SK-N-MC (cell line): ENCODE data around the gene UGT1A9.

Experiments used
- EZH2 ChIP-seq: fragments of 200-600 bp; sonication (generic); IDR thresholded peaks from one replicate; pipeline ENCODE4 v1.6.1; 2017; ENCODE audit warnings: antibody characterized with exemption
- FOXP2 ChIP-seq: optimal IDR thresholded peaks from 2 replicates; pipeline ENCODE3; 2011; ENCODE audit warnings: mild to moderate bottlenecking, moderate library complexity; ENCODE audit not compliant: insufficient read depth; ENCODE audit errors: extremely low read length, control extremely low read depth
- POLR2AphosphoS5 ChIP-seq: IDR thresholded peaks from 2 replicates; pipeline ENCODE4 v1.6.1; 2012; ENCODE audit warnings: mild to moderate bottlenecking, low read depth, low read length, borderline replicate concordance

GRCh38 chr2:233713262-233713615 lies 41.5 kb downstream of the UGT1A9 start:
- no peak for TF ChIP-seq EZH2
- TF ChIP-seq FOXP2 = no peak
- no peak for TF ChIP-seq POLR2AphosphoS5
